Muscle of leg (tissue), 11 donors: Measurements from ENCODE around the gene ADGRG7. TPM values are rescaled to one million over a fixed set of nuclear protein-coding genes. Genes with fewer than 3 reads are reported as not detected.
A peak's percentile ranks its signal among the peaks of the same experiment; 100 is the strongest.

Experiments used
- DNase-seq: peaks from one replicate; pipeline ENCODE4 v3.0.0; 2013
- H3K27ac ChIP-seq: one replicate; pipeline ENCODE4 v1.5.1; 2013; ENCODE audit warnings: mild to moderate bottlenecking, low read length, control low read depth
- H3K27me3 ChIP-seq: one replicate; pipeline ENCODE4 v1.6.1; 2013; ENCODE audit warnings: low read length; ENCODE audit not compliant: control insufficient read depth, insufficient read depth
- H3K36me3 ChIP-seq: one replicate; pipeline ENCODE4 v1.6.1; 2013; ENCODE audit warnings: low read length; ENCODE audit not compliant: control insufficient read depth, insufficient read depth
- H3K4me1 ChIP-seq: one replicate; pipeline ENCODE4 v1.6.1; 2013; ENCODE audit warnings: low read length; ENCODE audit not compliant: control insufficient read depth, insufficient read depth
- H3K4me3 ChIP-seq: one replicate; pipeline ENCODE4 v1.5.1; 2013; ENCODE audit warnings: low read length, control low read depth
- H3K9me3 ChIP-seq: replicated peaks from 2 replicates; pipeline ENCODE4 v1.6.1; 2013; ENCODE audit warnings: low read depth, low read length; ENCODE audit not compliant: control insufficient read depth
- WGBS: methylation state at CpG from one replicate; pipeline ENCODE4 v1.1.5; 2013; ENCODE audit warnings: missing lambda C conversion rate; ENCODE audit not compliant: insufficient coverage; 5-methylcytosine and 5-hydroxymethylcytosine counted together
- polyA plus RNA-seq, 8 donors: library from polyadenylated mRNA; unstranded; fragments of 120-200 nt; gene quantifications; one replicate each; pipeline versions ENCODE4 v1.2.1 to v1.2.3, GENCODE V29; 2013; ENCODE audit warnings: inconsistent platforms in 1 of 8, low replicate concordance in 1 of 8; ENCODE audit not compliant: insufficient read length in 8 of 8, insufficient read depth in 1 of 8
- total RNA-seq: library from RNA; stranded (reverse); fragments of 120-200 nt; gene quantifications from one replicate; pipeline ENCODE4 v1.2.4, GENCODE V29; 2013

The ADGRG7 gene
- total and polyA plus RNA-seq, 9 donors = 0.39 to 3.1 TPM; not detected in 7

GRCh38 chr3:100600181-100601042, 9.0 kb upstream of the ADGRG7 start:
- no peaks in the 10 kb centered on the region for H3K9me3 ChIP-seq
- no peaks in the 10 kb centered on the region for H3K4me1 ChIP-seq
- DNase-seq = no peak
- no peak overlapping the region for H3K27ac ChIP-seq
- H3K36me3 ChIP-seq = no peaks in the 10 kb centered on the region
- H3K4me3 ChIP-seq = no peak overlapping the region
- no peaks in the 10 kb centered on the region for H3K27me3 ChIP-seq
- WGBS = 81% methylated on average over 7 of the region's 11 CpGs

- no CpG with 5 or more reads among the region's 7 CpGs for WGBS
Observed at GRCh38 chr3:100602506-100603444, 6.6 kb upstream of the ADGRG7 start.

GRCh38 chr3:100603469-100603868, 5.9 kb upstream of the ADGRG7 start:
- H3K4me3 ChIP-seq = no peak overlapping the region

More at GRCh38 chr3:100602506-100603444, 6.6 kb upstream of the ADGRG7 start:
- no peaks in the 10 kb centered on the region for H3K27me3 ChIP-seq
- H3K4me3 ChIP-seq = no peak overlapping the region
- H3K27ac ChIP-seq = peak overlapping the region; percentile 11
- no peak for DNase-seq
- no peaks in the 10 kb centered on the region for H3K4me1 ChIP-seq
- no peaks in the 10 kb centered on the region for H3K36me3 ChIP-seq
- no peaks in the 10 kb centered on the region for H3K9me3 ChIP-seq

GRCh38 chr3:100605358-100605757, 4.0 kb upstream of the ADGRG7 start:
- H3K36me3 ChIP-seq = no peaks in the 10 kb centered on the region
- no peak overlapping the region for H3K4me3 ChIP-seq
- WGBS = 85% methylated on average over 8 of the region's 8 CpGs
- no peak for DNase-seq
- no peaks in the 10 kb centered on the region for H3K27me3 ChIP-seq
- no peak overlapping the region for H3K27ac ChIP-seq
- H3K9me3 ChIP-seq = no peaks in the 10 kb centered on the region
- H3K4me1 ChIP-seq = no peaks in the 10 kb centered on the region

More at GRCh38 chr3:100603469-100603868, 5.9 kb upstream of the ADGRG7 start:
- DNase-seq = peak; percentile 33
- no peaks in the 10 kb centered on the region for H3K36me3 ChIP-seq
- 0% methylated on average over 1 of the region's 5 CpGs for WGBS
- no peak overlapping the region for H3K27ac ChIP-seq
- H3K9me3 ChIP-seq = no peaks in the 10 kb centered on the region
- no peaks in the 10 kb centered on the region for H3K4me1 ChIP-seq
- no peaks in the 10 kb centered on the region for H3K27me3 ChIP-seq

GRCh38 chr3:100606894-100607512, 2.4 kb upstream of the ADGRG7 start:
- Histone ChIP-seq H3K27ac (no peak overlapping the region), H3K4me1 (no peaks in the 10 kb centered on the region), H3K9me3 (no peaks in the 10 kb centered on the region), H3K27me3 (no peaks in the 10 kb centered on the region), H3K36me3 (no peaks in the 10 kb centered on the region), H3K4me3 (no peak overlapping the region)
- DNase-seq = no peak

- WGBS = no CpG with 5 or more reads among the region's 2 CpGs
- Histone ChIP-seq H3K4me3 (no peak overlapping the region), H3K36me3 (no peaks in the 10 kb centered on the region), H3K4me1 (no peaks in the 10 kb centered on the region), H3K27ac (no peak overlapping the region), H3K27me3 (no peaks in the 10 kb centered on the region), H3K9me3 (no peaks in the 10 kb centered on the region)
- no peak for DNase-seq
Observed at GRCh38 chr3:100609963-100610362, 562 bp downstream of the ADGRG7 start.

- Histone ChIP-seq H3K27ac (no peak overlapping the region), H3K9me3 (no peaks in the 10 kb centered on the region), H3K4me1 (no peaks in the 10 kb centered on the region), H3K4me3 (no peak overlapping the region), H3K27me3 (no peaks in the 10 kb centered on the region), H3K36me3 (no peaks in the 10 kb centered on the region)
- DNase-seq = no peak
- WGBS = no CpG with 5 or more reads among the region's 3 CpGs
Observed at GRCh38 chr3:100611221-100611620, 1.8 kb downstream of the ADGRG7 start.

- no peaks in the 10 kb centered on the region for H3K4me1 ChIP-seq
- no peaks in the 10 kb centered on the region for H3K36me3 ChIP-seq
- H3K9me3 ChIP-seq = no peaks in the 10 kb centered on the region
- no peaks in the 10 kb centered on the region for H3K27me3 ChIP-seq
- DNase-seq = no peak
- no peak overlapping the region for H3K4me3 ChIP-seq
- H3K27ac ChIP-seq = no peak overlapping the region
- WGBS = no CpG with 5 or more reads among the region's 4 CpGs
Observed at GRCh38 chr3:100613721-100614390, 4.5 kb downstream of the ADGRG7 start.

- H3K4me3 ChIP-seq = no peak overlapping the region
- H3K27me3 ChIP-seq = no peaks in the 10 kb centered on the region
- no peak overlapping the region for H3K27ac ChIP-seq
- no peaks in the 10 kb centered on the region for H3K9me3 ChIP-seq
- no peaks in the 10 kb centered on the region for H3K4me1 ChIP-seq
- DNase-seq = no peak
- H3K36me3 ChIP-seq = no peaks in the 10 kb centered on the region
Observed at GRCh38 chr3:100614941-100615340, 5.5 kb downstream of the ADGRG7 start.
